Endothelial cell of umbilical vein (primary cell): ENCODE data around the gene CPPED1. TPM values are rescaled to one million over a fixed set of nuclear protein-coding genes. Genes with fewer than 3 reads are reported as not detected.

Experiments used
- BruUV-seq: library from RNA; stranded (reverse); fragments of 400-500 nt; replicated peaks from 2 replicates; lab custom pipeline; 2021; lab: Mats Ljungman, UMichigan
- CTCF ChIA-PET: fragments of 300-600, 350-600 bp; sonication (Branson Sonifier 250); formaldehyde crosslinking; loops from one replicate; lab custom pipeline; 2021; ENCODE audit warnings: antibody characterized with exemption, inconsistent platforms; lab: Charles Lee
- POLR2A ChIA-PET: fragments of 300-600, 350-600 bp; sonication (Branson Sonifier 250); formaldehyde crosslinking; loops from one replicate; lab custom pipeline; 2021; ENCODE audit warnings: antibody characterized with exemption, inconsistent platforms; lab: Charles Lee
- DNase-seq: peaks from one replicate; pipeline ENCODE4 v3.0.0-alpha.2; 2011; ENCODE audit warnings: low read depth, low spot score
- FAIRE-seq: peaks from 2 replicates; lab custom pipeline; 2011; peaks lifted over from hg19 to GRCh38; lab: Jason Lieb, UNC
- H2AFZ ChIP-seq: 2 replicates; pipeline ENCODE4 v1.6.0; 2012; ENCODE audit warnings: low read depth, low read length, control low read depth, inconsistent platforms
- H3K27ac ChIP-seq: 2 replicates; pipeline ENCODE4 v1.5.1; 2011; ENCODE audit warnings: low read depth, mild to moderate bottlenecking, control low read depth, low read length, moderate library complexity; ENCODE audit not compliant: insufficient read depth
- H3K27me3 ChIP-seq, 2 experiments: 2 replicates each; pipeline versions ENCODE4 v1.6.0 to v1.6.1; 2011; ENCODE audit warnings: low read length in 2 of 2, mixed read lengths in 1 of 2; ENCODE audit not compliant: control insufficient read depth in 2 of 2, insufficient read depth in 2 of 2
- H3K36me3 ChIP-seq, 2 experiments: 2 replicates in 1 of 2; 3 replicates in 1 of 2; pipeline ENCODE4 v1.5.1; 2011; ENCODE audit warnings: low read length in 2 of 2, mild to moderate bottlenecking in 1 of 2, moderate library complexity in 1 of 2; ENCODE audit not compliant: control insufficient read depth in 2 of 2, insufficient read depth in 2 of 2; ENCODE audit errors: extremely low read depth in 1 of 2
- H3K4me1 ChIP-seq: 3 replicates; pipeline ENCODE4 v1.5.1; 2011; ENCODE audit warnings: mild to moderate bottlenecking, low read length; ENCODE audit not compliant: control insufficient read depth, insufficient read depth; ENCODE audit errors: extremely low read depth
- H3K4me2 ChIP-seq: 2 replicates; pipeline ENCODE4 v1.6.1; 2011; ENCODE audit warnings: low read length, control low read depth, mixed read lengths; ENCODE audit not compliant: insufficient read depth
- H3K4me3 ChIP-seq, 3 experiments: fragments of 200-600 bp in 1 of 3; sonication (generic), shearing (Covaris generic) in 1 of 3; replicated peaks in 1 of 3; 2 replicates each; pipeline ENCODE4 v1.5.1; 2011 to 2016; ENCODE audit warnings: control low read depth in 3 of 3, low read length in 3 of 3, mild to moderate bottlenecking in 2 of 3, inconsistent platforms in 1 of 3, low read depth in 1 of 3, moderate library complexity in 1 of 3; ENCODE audit not compliant: insufficient read depth in 1 of 3
- H3K79me2 ChIP-seq: 2 replicates; pipeline ENCODE4 v1.6.0; 2012; ENCODE audit warnings: low read length, inconsistent platforms; ENCODE audit not compliant: control insufficient read depth, insufficient read depth
- H3K9ac ChIP-seq: replicated peaks from 2 replicates; pipeline ENCODE3; 2011; ENCODE audit warnings: low read length, control low read depth; ENCODE audit not compliant: insufficient read depth; ENCODE audit errors: extremely low read depth
- H3K9me1 ChIP-seq: replicated peaks from 3 replicates; pipeline ENCODE4 v1.6.0; 2011; ENCODE audit warnings: mild to moderate bottlenecking, low read length; ENCODE audit not compliant: control insufficient read depth, insufficient read depth; ENCODE audit errors: extremely low read depth
- H3K9me3 ChIP-seq: replicated peaks from 2 replicates; pipeline ENCODE4 v1.5.1; 2012; ENCODE audit warnings: low read length, inconsistent platforms; ENCODE audit not compliant: control insufficient read depth, insufficient read depth
- H4K20me1 ChIP-seq: replicated peaks from 2 replicates; pipeline ENCODE3; 2011; ENCODE audit warnings: mild to moderate bottlenecking, low read length; ENCODE audit not compliant: control insufficient read depth, insufficient read depth; ENCODE audit errors: extremely low read depth
- EZH2 ChIP-seq: IDR thresholded peaks from 2 replicates; pipeline ENCODE4 v1.6.1; 2012; ENCODE audit warnings: borderline replicate concordance, low read depth, mild to moderate bottlenecking, moderate library complexity, low read length, inconsistent platforms; ENCODE audit not compliant: severe bottlenecking
- FOS ChIP-seq: IDR thresholded peaks from 2 replicates; pipeline ENCODE4 v1.6.1; 2011; ENCODE audit warnings: mild to moderate bottlenecking, low read length, moderate library complexity, borderline replicate concordance; ENCODE audit not compliant: insufficient read depth
- GATA2 ChIP-seq: IDR thresholded peaks from 2 replicates; pipeline ENCODE4 v1.7.0; 2011; ENCODE audit warnings: low read depth, mild to moderate bottlenecking, moderate library complexity, mixed read lengths, low read length; ENCODE audit not compliant: insufficient read length, insufficient read depth
- MYC ChIP-seq: IDR thresholded peaks from one replicate; pipeline ENCODE4 v1.6.1; 2011; ENCODE audit warnings: mild to moderate bottlenecking, low read depth, low read length
- POLR2A ChIP-seq: IDR thresholded peaks from 2 replicates; pipeline ENCODE4 v1.6.1; 2012; ENCODE audit warnings: low read depth, mild to moderate bottlenecking, control low read depth, low read length
- POLR2AphosphoS5 ChIP-seq: IDR thresholded peaks from 2 replicates; pipeline ENCODE4 v1.6.1; 2012; ENCODE audit warnings: low read depth, mild to moderate bottlenecking, control low read depth, low read length, moderate library complexity; ENCODE audit not compliant: insufficient read depth
- dilution Hi-C: fragments of 300-500 bp; cut with MboI; formaldehyde crosslinking; loops from one replicate; pipeline ENCODE4 v1.15.0; 2019; ENCODE audit warnings: low sequenced_read_pairs; ENCODE audit not compliant: extremely low pct_ligation_motif_present
- intact Hi-C: fragments of 100-400 bp; cut with micrococcal nuclease; formaldehyde crosslinking; loops from one replicate; pipeline ENCODE4 v1.10.0; 2022
- polyA plus RNA-seq, 4 experiments: library from polyadenylated mRNA; depleted of rRNA in 3 of 4; stranded (reverse) in 3 of 4; unstranded in 1 of 4; fragments of >200 nt; gene quantifications; 2 replicates each; pipeline versions ENCODE4 v1.2.1 to v1.2.3, GENCODE V29; 2011 to 2012; ENCODE audit warnings: missing spikeins in 1 of 4
- total RNA-seq: library from RNA; stranded (reverse); gene quantifications from 2 replicates; pipeline ENCODE4 v1.2.3, GENCODE V29; 2021
- TF ChIP-seq, protein P1 (sequence below), 2 donors: IDR thresholded peaks; 1 replicate in 1 of 2; 2 replicates in 1 of 2; pipeline ENCODE4 v1.5.1; 2011; ENCODE audit warnings: low read length in 2 of 2, mild to moderate bottlenecking in 2 of 2, moderate library complexity in 2 of 2, control low read depth in 1 of 2, inconsistent platforms in 1 of 2, low read depth in 1 of 2; ENCODE audit not compliant: insufficient read depth in 1 of 2; ENCODE audit errors: extremely low read depth in 1 of 2
- TF ChIP-seq, protein P2 (sequence below): IDR thresholded peaks from 2 replicates; pipeline ENCODE4 v1.6.1; 2011; ENCODE audit not compliant: insufficient read depth, insufficient read length

CPPED1 gene
- total and polyA plus RNA-seq, 2 donors (not counting 3 experiments of a cell fraction or from before 2014, with no cell fraction given): 27.9 to 59.3 TPM

DNA sequence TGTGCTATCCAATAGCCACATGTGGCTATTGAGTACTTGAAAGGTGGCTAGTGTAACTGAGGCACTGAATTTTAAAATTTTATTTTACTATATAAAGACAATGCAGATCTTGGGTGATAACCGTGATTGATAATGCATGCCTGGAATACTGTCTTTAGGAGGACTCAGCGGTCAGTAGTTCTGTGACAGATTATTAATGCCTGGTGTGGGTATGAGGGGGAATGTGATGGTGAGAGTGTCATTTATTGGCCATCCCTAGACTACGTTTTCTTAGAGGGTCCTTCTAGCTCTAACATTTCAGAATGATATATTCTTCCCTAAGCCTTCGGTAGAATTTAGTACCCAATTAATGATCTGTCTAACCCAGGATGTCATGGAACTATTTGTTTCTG lies 157.6 kb downstream of the CPPED1 start:
- Histone ChIP-seq H2AFZ (no peak overlapping the region), H4K20me1 (no peaks in the 10 kb centered on the region), H3K9me3 (no peaks in the 10 kb centered on the region), H3K9me1 (no peaks in the 10 kb centered on the region), H3K9ac (peak overlapping the region; percentile 27), H3K79me2 (no peaks in the 10 kb centered on the region), H3K27ac (peak overlapping the region; percentile 67), H3K4me2 (peak overlapping the region; percentile 45), H3K36me3 (no peaks in the 10 kb centered on the region), H3K4me1 (peaks cover 29% of the 10 kb centered on the region), H3K4me3 (no peak overlapping the region), H3K27me3 (no peaks in the 10 kb centered on the region)
- TF ChIP-seq POLR2AphosphoS5 (no peak), POLR2A (no peak), MYC (no peak), FOS (no peak), EZH2 (no peak), GATA2 (no peak)
- TF ChIP-seq, protein P1, sequence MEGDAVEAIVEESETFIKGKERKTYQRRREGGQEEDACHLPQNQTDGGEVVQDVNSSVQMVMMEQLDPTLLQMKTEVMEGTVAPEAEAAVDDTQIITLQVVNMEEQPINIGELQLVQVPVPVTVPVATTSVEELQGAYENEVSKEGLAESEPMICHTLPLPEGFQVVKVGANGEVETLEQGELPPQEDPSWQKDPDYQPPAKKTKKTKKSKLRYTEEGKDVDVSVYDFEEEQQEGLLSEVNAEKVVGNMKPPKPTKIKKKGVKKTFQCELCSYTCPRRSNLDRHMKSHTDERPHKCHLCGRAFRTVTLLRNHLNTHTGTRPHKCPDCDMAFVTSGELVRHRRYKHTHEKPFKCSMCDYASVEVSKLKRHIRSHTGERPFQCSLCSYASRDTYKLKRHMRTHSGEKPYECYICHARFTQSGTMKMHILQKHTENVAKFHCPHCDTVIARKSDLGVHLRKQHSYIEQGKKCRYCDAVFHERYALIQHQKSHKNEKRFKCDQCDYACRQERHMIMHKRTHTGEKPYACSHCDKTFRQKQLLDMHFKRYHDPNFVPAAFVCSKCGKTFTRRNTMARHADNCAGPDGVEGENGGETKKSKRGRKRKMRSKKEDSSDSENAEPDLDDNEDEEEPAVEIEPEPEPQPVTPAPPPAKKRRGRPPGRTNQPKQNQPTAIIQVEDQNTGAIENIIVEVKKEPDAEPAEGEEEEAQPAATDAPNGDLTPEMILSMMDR (IDR thresholded peaks at IDR 0.05; ENCODE audit: extremely low read depth in 1 of 2, insufficient read depth in 1 of 2, low read depth in 1 of 2, low read length in 2 of 2): no peak
- TF ChIP-seq, protein P2, sequence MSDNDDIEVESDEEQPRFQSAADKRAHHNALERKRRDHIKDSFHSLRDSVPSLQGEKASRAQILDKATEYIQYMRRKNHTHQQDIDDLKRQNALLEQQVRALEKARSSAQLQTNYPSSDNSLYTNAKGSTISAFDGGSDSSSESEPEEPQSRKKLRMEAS: no peak
- FAIRE-seq (no peak), DNase-seq (no peak)
- BruUV-seq: TSS peak; percentile 63
- CTCF ChIA-PET: interaction anchor here (1.1 kb wide), 2 partner anchors 72 to 73 kb away, joined by 3 to 4 read pairs; no protein-coding TSS in a partner anchor
- intact Hi-C loops (loop anchor here (1.0 to 10.0 kb wide), 6 partner anchors 30 to 551 kb away; no protein-coding TSS in a partner anchor), dilution Hi-C loops (no loop called here)
- POLR2A ChIA-PET: interaction anchor here (1.3 kb wide), 1 partner anchor 29 kb away, joined by 3 read pairs; no protein-coding TSS in a partner anchor
